Central memory CD8-positive, alpha-beta T cell (primary cell): ENCODE measurements around the gene PLXNA2.
A peak's percentile ranks its signal among the peaks of the same experiment; 100 is the strongest.

ENCODE experiments used
- ATAC-seq: fragments of 150-1000 bp; cut with Tn5 transposase; replicated peaks from 2 replicates; pipeline ENCODE4 v1.10.0; 2022; ENCODE audit warnings: mild to moderate bottlenecking, moderate FRiP score, moderate number of reproducible peaks; ENCODE audit not compliant: poor library complexity, severe bottlenecking; ENCODE audit errors: extremely low read depth
- DNase-seq, 2 donors: peaks; one replicate each; pipeline ENCODE4 v3.0.0; 2021; ENCODE audit warnings: low spot score in 2 of 2
- H3K27ac Mint-ChIP-seq: one replicate; pipeline ENCODE4 v1.8.0; 2022; ENCODE audit warnings: low read depth, mild to moderate bottlenecking, moderate library complexity, mixed read lengths
- H3K27me3 Mint-ChIP-seq: one replicate; pipeline ENCODE4 v1.8.0; 2022; ENCODE audit warnings: mixed read lengths
- H3K36me3 Mint-ChIP-seq: one replicate; pipeline ENCODE4 v1.8.0; 2022; ENCODE audit warnings: mild to moderate bottlenecking, moderate library complexity, mixed read lengths; ENCODE audit not compliant: insufficient read depth
- H3K4me1 Mint-ChIP-seq: one replicate; pipeline ENCODE4 v1.8.0; 2022; ENCODE audit warnings: mixed read lengths
- H3K4me3 Mint-ChIP-seq: one replicate; pipeline ENCODE4 v1.8.0; 2022; ENCODE audit warnings: mild to moderate bottlenecking, moderate library complexity, mixed read lengths
- H3K9me3 Mint-ChIP-seq: one replicate; pipeline ENCODE4 v1.8.0; 2022; ENCODE audit warnings: mixed read lengths

The PLXNA2 gene

DNA sequence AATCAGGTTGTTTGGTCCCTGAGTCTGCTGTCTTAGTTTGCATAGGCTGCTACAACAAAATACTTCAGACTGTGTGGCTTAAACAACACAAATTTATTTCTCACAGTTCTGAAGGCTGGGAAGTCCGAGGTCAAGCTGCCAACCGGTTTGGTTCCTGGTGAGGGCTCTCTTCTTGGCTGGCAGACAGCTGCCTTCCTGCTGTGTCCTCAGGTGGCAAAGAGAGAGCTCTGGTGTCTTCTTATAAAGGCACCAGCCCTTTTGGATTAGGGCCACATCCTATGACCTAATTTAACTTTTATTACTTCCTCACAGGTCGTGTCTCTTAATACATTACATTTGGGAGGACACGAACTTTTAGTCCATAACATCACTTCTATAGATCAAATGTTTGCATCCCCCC lies 243.7 kb downstream of the PLXNA2 start:
- Mint-ChIP-seq H3K4me3 (no peak overlapping the region), H3K36me3 (no peaks in the 10 kb centered on the region), H3K9me3 (no peaks in the 10 kb centered on the region), H3K27ac (no peak overlapping the region), H3K4me1 (no peaks in the 10 kb centered on the region), H3K27me3 (peaks cover 18% of the 10 kb centered on the region)
- DNase-seq (no peak), ATAC-seq (no peak)

DNA sequence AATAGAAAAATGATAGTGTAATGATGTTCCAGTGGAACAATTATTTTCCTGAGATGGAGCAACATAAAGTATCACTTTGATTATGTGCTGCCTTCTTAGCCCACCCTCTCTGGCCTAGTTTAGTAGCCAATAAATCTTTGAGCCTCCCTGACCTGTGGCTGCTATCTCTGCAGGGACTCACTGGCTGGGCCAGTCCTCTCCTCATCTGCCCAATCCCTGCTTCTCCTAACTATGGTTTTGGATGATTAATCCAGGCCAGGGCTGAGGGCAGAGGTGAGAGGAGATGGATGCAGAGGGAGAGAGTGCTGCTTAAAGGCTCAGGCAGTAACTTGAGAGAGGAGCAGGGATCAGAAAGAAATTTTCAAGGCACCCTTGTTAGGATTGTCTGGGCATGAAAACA lies 244.2 kb downstream of the PLXNA2 start:
- Mint-ChIP-seq H3K4me1 (no peaks in the 10 kb centered on the region), H3K27ac (no peak overlapping the region)
- ATAC-seq = no peak

DNA sequence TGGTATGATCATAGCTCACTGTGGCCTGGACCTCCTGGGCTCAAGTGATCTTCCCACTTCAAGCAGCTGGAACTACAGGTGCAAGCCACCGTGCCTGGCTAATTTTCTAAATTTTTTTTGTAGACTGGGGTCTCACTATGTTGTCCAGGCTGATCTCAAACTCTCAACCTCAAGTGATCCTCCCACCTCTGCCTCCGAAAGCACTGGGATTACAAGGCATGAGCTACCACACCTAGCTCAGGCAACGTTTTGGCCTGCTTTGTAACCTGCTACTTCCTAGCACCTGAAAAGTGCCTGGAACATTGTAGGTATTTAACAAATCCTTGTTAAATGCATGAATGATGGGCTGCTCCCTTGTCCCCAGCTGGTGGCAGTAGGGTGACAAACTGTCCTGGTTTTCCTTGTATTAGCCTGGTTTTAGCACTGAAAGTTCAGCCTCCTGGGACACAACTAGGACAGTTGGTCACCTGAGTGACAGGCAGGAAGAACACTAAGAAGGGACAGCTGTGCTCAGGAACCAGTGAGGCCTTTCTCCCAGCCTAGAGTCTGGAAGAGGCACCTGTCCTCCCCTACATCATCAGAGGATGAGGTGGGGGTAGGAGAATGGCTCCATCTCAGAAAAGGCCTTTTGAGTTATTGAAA lies 244.8 kb downstream of the PLXNA2 start:
- H3K27me3 Mint-ChIP-seq = peaks cover 22% of the 10 kb centered on the region
- H3K4me3 Mint-ChIP-seq = no peak overlapping the region
- ATAC-seq = no peak
- no peak overlapping the region for H3K27ac Mint-ChIP-seq
- H3K4me1 Mint-ChIP-seq = no peaks in the 10 kb centered on the region
- no peaks in the 10 kb centered on the region for H3K36me3 Mint-ChIP-seq
- H3K9me3 Mint-ChIP-seq = no peaks in the 10 kb centered on the region
- DNase-seq = no peak

More for the DNA sequence above, 244.2 kb downstream of the PLXNA2 start:
- DNase-seq = no peak
- no peaks in the 10 kb centered on the region for H3K36me3 Mint-ChIP-seq
- H3K9me3 Mint-ChIP-seq = no peaks in the 10 kb centered on the region
- peaks cover 18% of the 10 kb centered on the region for H3K27me3 Mint-ChIP-seq
- no peak overlapping the region for H3K4me3 Mint-ChIP-seq

DNA sequence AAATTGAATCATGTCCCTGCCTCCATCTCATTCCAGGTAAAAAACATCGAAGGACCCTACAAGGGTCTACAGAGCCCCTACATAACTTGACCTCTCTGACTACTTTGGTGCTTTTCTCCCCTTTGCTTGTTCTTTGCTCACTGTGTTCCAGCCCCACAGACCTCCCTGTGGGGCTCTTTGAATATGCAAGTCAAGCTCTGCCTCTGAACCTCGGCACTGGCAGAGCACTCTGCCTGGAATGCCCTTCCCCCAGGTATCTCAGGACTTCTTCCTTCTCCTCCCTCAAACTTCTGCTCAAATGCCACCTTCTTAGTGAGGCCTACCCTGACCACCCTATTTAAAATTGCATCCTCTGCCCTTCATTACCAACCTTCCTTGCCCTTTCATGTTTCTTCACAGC lies 245.5 kb downstream of the PLXNA2 start:
- ATAC-seq = no peak

DNA sequence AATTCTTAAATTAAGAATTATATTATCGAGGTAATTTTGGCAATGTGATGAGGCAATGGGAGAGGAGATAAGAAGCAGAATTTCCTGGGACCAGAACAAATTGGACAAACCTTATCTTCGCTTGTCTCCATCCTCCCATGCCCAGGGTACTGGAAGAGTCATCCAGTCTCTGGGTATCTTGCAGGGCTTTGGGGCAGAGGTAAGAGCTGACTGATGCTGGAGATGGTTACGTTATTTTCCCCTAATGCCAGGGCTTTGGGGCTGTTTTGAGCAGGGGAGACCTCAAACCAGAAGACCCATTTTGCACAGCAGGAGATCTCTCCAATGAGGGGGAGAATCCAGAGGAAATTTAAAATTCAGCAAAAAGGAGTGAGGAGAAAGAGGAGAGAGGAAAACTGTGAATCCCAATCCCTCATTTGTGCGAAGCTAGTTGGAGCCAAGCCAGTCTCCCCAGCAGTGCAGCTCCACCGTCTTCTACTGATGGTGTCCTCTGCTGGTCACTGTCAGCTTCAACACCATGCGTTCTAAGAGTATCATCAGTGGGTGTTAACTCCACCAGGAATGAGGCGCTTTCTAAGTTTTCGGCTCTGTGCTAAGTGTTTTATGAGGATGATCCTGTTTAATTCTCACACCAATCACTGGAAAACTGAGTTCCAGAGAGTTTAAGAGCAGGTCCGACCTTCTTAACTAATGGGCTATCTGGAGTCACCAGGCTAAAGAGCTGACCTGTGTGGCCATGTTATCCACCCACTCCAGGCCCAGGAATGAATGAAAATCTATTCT lies 246.5 kb downstream of the PLXNA2 start:
- Mint-ChIP-seq H3K4me3 (no peak overlapping the region), H3K27ac (no peak overlapping the region), H3K4me1 (no peaks in the 10 kb centered on the region), H3K36me3 (no peaks in the 10 kb centered on the region), H3K9me3 (no peaks in the 10 kb centered on the region), H3K27me3 (peaks cover 32% of the 10 kb centered on the region)
- ATAC-seq = no peak
- peak in 1 of 2 donors; percentile 17 for DNase-seq

More for the DNA sequence above, 245.5 kb downstream of the PLXNA2 start:
- Mint-ChIP-seq H3K9me3 (no peaks in the 10 kb centered on the region), H3K4me3 (no peak overlapping the region), H3K4me1 (no peaks in the 10 kb centered on the region), H3K27ac (no peak overlapping the region), H3K36me3 (no peaks in the 10 kb centered on the region), H3K27me3 (peaks cover 29% of the 10 kb centered on the region)
- no peak for DNase-seq

DNA sequence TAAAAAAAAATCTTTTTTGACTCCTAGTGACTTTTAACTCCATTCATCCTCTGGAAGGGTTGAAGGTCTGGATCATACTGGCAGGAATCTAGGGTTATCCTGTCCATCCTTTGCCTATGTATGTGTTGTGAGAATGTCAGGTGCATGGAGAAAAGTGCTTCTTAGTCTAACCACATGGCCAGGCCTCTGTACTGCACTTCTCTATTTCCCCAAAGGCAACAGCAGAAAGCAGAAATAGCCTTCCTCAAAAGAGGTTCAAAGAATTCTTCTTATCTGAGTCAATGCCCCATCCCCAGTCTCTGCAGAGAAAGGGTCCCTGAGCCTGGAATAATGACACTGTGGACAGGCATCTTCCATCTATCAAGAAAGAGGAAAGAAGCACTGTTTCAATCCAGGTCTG lies 247.5 kb downstream of the PLXNA2 start:
- H3K4me3 Mint-ChIP-seq = no peak overlapping the region
- DNase-seq (no peak), ATAC-seq (no peak)
- H3K9me3 Mint-ChIP-seq = no peaks in the 10 kb centered on the region
- H3K36me3 Mint-ChIP-seq = no peaks in the 10 kb centered on the region
- H3K27me3 Mint-ChIP-seq = peaks cover 23% of the 10 kb centered on the region
- no peak overlapping the region for H3K27ac Mint-ChIP-seq
- no peaks in the 10 kb centered on the region for H3K4me1 Mint-ChIP-seq

DNA sequence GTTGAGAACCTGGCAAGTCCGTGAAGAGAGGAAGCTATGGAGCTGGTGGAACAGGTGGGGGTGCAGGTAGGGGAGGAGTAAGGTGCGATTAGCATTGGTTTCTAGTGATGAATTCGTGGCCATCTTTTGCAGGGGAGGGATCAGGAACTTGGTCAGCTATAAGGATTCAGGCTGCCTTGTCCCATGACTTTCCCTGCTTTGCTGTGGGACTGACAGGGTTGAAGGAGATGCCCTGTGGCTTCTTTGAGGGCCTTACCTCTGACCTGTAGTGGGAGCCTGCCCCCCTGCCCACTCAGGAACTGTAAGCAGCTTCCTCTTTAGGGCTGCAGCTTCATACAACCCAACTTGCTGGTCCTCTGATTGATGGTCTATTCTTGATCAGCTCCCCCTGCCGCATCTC lies 248.6 kb downstream of the PLXNA2 start:
- H3K27ac Mint-ChIP-seq = no peak overlapping the region
- ATAC-seq = no peak
- no peak overlapping the region for H3K4me3 Mint-ChIP-seq
- DNase-seq = no peak
- no peaks in the 10 kb centered on the region for H3K4me1 Mint-ChIP-seq
- no peaks in the 10 kb centered on the region for H3K36me3 Mint-ChIP-seq
- no peaks in the 10 kb centered on the region for H3K9me3 Mint-ChIP-seq
- peaks cover 25% of the 10 kb centered on the region for H3K27me3 Mint-ChIP-seq

DNA sequence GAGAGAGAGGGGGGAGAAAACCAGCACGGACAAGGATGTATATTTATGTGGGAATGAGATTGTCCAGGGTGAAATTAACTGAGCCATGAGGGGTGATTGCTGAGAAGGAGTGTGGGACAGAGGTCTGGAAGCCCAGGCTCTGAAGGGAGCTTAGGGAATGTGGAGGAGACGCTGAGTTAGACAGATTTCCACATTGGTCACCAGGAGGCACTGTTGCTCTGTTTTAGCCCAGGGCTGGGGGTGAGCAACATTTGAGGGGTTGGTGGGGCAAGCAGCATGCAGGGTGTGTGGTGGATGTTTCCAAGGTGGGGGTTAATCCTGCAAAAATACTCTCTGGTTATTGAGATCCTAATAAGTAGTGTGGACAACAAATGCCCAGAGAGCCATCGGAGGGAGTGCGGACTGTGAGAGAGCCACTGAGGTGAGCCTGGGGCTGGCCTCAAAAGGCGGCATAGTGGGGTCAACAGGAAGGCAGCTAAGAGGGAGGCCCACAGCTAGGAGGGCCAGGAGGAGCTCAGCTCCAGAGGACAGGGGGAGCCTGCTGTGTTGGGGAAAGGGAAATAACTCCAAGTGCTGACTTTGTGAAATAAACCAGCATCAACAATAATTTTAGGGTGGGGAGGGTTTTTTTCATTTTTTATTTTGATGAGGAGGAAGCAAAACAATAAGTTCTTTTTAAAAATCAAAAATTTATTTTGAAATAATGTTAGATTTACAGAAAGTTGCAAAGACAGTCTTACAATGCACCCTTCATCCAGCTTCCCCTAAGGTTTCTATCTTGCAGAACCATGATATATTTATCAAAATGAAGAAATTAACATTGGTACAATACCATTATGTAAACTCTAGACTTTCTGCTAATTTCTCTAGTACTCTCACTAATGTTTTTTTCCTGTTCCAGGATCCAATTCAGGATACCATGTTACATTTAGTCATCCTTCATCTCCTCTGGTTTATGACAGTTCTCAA lies 250.4 kb downstream of the PLXNA2 start:
- Mint-ChIP-seq H3K36me3 (no peaks in the 10 kb centered on the region), H3K27ac (no peak overlapping the region), H3K9me3 (no peaks in the 10 kb centered on the region), H3K4me1 (no peaks in the 10 kb centered on the region), H3K4me3 (no peak overlapping the region), H3K27me3 (peaks cover 43% of the 10 kb centered on the region)
- ATAC-seq (no peak), DNase-seq (no peak)

DNA sequence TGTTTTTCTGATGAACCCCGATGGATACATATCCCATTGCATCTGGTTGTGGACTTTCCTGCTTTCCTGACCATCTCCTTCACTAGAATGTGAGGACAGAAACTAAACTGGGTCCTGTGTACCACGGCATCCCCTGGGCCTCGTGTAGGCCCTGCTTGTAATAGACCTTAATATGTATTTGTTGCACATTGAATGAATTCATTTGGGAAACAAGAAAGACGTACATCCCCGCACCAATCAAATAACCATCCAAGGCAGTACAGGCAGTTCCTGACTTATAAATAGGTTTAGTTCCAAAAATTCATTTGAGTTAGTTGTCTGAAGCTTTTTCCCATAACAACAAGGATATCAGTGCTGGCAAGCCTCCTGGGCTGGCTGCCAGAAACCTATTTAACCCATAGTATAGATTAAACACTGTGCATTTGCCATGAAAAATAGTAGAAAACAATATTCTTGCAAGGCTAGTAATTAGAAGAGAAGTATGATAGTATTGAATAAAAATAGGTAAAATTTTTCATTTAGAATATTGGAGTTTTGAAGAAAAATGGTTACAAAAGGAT lies 251.4 kb downstream of the PLXNA2 start:
- no peak overlapping the region for H3K4me3 Mint-ChIP-seq
- DNase-seq (no peak), ATAC-seq (no peak)
- no peak overlapping the region for H3K27ac Mint-ChIP-seq
- no peaks in the 10 kb centered on the region for H3K36me3 Mint-ChIP-seq
- no peaks in the 10 kb centered on the region for H3K9me3 Mint-ChIP-seq
- no peaks in the 10 kb centered on the region for H3K4me1 Mint-ChIP-seq
- peaks cover 53% of the 10 kb centered on the region for H3K27me3 Mint-ChIP-seq

DNA sequence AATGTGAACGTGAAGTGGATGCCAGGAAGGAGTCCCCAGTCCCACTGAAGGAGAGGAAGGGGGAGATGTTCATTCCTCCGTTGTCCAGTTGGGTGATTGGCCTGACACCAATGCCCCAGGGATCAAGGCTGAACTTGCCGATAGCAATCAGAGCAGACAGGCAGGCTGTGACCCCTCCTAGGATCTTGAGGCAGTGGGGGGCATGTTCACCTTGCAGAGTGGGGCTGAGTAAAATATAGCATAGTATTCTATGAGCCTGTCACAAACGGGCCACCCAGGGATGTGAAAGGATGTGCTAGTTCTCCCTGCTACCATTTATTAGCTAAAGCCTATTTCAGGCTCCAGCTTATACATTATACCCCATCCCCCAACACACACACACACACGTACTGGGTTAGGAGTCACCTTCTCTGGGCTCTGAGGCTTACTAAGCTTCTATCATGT lies 252.6 kb downstream of the PLXNA2 start:
- H3K36me3 Mint-ChIP-seq = no peaks in the 10 kb centered on the region
- H3K27ac Mint-ChIP-seq = no peak overlapping the region
- ATAC-seq = no peak

DNA sequence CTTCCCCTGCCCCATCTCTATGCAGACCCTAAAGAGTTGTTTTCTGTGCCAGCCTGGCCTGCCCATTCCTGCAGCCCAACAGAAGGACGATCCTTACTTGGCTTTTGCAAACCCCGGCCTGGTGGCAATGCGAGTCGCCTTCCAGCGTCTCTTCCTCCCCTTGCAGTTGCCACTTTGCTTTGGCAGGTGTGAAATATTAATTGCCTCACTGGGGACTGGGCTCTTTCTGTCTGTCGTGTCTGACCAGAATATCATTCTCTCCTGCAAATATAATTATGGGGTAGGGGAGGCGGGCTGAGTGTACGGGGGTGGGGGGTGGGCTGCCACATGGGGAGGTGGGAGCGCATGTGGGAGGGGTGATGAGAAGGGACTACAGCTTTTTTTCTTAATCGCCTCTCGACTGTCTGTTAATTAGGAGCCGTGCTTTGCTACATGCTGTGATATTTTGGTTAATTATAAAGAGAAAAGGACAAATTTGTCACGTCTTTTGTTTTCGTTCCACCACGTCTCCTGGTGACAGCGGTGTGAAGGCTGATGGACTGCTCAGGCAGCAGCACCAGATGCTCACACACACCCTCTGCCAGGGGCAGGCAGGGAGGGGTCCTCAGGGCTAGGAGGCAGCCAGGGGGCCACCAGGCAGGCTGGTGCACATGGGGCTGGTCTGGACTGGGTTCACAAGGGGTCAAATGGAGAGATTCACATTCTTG lies 253.2 kb downstream of the PLXNA2 start:
- H3K4me3 Mint-ChIP-seq = no peak overlapping the region
- no peak for ATAC-seq
- H3K9me3 Mint-ChIP-seq = no peaks in the 10 kb centered on the region
- no peak overlapping the region for H3K27ac Mint-ChIP-seq
- H3K36me3 Mint-ChIP-seq = no peaks in the 10 kb centered on the region
- no peak for DNase-seq
- H3K27me3 Mint-ChIP-seq = peaks cover 55% of the 10 kb centered on the region
- no peaks in the 10 kb centered on the region for H3K4me1 Mint-ChIP-seq

More for the DNA sequence above, 252.6 kb downstream of the PLXNA2 start:
- Mint-ChIP-seq H3K4me3 (no peak overlapping the region), H3K27me3 (peaks cover 55% of the 10 kb centered on the region), H3K4me1 (no peaks in the 10 kb centered on the region), H3K9me3 (no peaks in the 10 kb centered on the region)
- DNase-seq = no peak

DNA sequence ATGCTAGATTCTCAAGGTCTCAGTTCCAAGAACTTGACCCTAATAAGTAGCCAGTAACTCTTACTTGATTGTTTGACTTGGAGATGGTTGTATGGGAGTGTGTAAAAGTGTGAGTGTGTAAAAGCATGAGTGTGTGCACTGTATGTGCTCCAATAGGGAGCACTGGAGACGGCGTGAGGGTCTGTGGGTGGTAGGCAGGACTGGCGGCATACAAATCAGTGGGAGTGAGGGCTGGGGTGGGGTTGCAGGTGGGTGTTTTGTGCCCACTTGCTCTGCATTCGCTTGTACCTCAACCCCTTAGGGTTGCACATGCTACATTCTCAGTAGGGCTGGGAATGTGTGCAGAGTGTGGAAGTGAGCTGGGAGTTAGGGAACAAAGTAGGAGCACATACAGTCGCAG lies 253.7 kb downstream of the PLXNA2 start:
- H3K4me3 Mint-ChIP-seq = no peak overlapping the region
- ATAC-seq (no peak), DNase-seq (no peak)

More for the DNA sequence above, 253.7 kb downstream of the PLXNA2 start:
- Mint-ChIP-seq H3K4me1 (no peaks in the 10 kb centered on the region), H3K27ac (no peak overlapping the region), H3K27me3 (peaks cover 55% of the 10 kb centered on the region), H3K9me3 (no peaks in the 10 kb centered on the region), H3K36me3 (no peaks in the 10 kb centered on the region)
